Memory B cell (primary cell): ENCODE measurements around the gene ATRIP.

Experiments used
- ATAC-seq: fragments of 150-1000 bp; cut with Tn5 transposase; 2 replicates; pipeline ENCODE4 v1.10.0; 2021; ENCODE audit warnings: low read depth, mild to moderate bottlenecking, moderate library complexity
- DNase-seq, 2 donors: peaks; one replicate each; pipeline ENCODE4 v3.0.0; 2022; ENCODE audit warnings: low spot score in 2 of 2
- H3K27ac Mint-ChIP-seq: one replicate; pipeline ENCODE4 v1.8.0; 2022; ENCODE audit warnings: mild to moderate bottlenecking, moderate library complexity, mixed read lengths
- H3K27me3 Mint-ChIP-seq: one replicate; pipeline ENCODE4 v1.8.0; 2022; ENCODE audit warnings: mixed read lengths
- H3K36me3 Mint-ChIP-seq: one replicate; pipeline ENCODE4 v1.8.0; 2022; ENCODE audit warnings: mild to moderate bottlenecking, mixed read lengths
- H3K4me1 Mint-ChIP-seq: one replicate; pipeline ENCODE4 v1.8.0; 2022; ENCODE audit warnings: mixed read lengths
- H3K4me3 Mint-ChIP-seq: one replicate; pipeline ENCODE4 v1.8.0; 2022; ENCODE audit warnings: mild to moderate bottlenecking, moderate library complexity, mixed read lengths
- H3K9me3 Mint-ChIP-seq: one replicate; pipeline ENCODE4 v1.8.0; 2022; ENCODE audit warnings: mixed read lengths

The ATRIP gene

DNA sequence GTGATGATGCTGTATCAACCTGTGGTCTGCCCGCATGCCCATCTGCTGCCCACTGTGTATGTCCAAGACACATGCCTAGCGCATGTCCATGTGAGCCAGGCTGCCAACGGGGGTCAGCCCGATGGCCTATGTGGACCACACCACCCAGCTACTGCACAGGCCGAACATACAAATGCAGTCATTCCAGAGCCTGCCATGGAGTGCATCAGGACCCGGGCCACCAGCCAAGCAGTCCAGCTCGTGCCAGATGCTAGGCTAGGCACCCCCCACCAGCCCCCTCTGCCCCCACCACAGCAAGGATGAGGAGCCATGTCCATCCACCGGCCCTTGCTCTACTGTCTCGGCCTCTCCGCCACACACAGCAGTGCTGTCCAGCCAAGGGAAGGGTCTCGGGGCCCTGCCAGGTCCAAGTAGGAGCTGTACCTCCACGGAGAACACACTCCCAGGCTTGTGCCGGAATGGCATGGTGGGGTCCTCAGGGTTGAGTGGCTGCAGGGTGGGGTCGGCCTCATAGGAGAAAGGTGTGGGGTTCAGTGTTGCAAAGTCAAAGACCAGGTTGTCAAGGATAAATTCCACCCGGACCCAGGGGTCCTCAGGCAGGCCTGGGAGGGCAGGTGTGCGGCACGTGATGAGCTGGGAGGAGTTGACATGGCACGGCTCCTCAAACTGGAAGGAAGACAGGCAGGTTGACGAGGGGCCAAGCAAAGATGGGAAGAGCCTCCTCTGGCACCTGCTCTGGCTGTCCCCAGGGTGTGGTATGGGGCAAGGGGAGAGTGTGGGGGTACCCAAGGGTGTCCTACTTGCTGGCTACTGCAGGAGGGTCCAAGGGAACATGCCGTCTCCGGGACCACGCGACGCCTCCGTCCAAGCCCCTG is 31.9 kb upstream of the ATRIP start:
- Mint-ChIP-seq H3K36me3 (no peaks in the 10 kb centered on the region), H3K27me3 (peaks cover 2% of the 10 kb centered on the region), H3K9me3 (no peaks in the 10 kb centered on the region), H3K4me1 (no peaks in the 10 kb centered on the region), H3K4me3 (no peak overlapping the region), H3K27ac (no peak overlapping the region)
- ATAC-seq (no peak), DNase-seq (no peak)

DNA sequence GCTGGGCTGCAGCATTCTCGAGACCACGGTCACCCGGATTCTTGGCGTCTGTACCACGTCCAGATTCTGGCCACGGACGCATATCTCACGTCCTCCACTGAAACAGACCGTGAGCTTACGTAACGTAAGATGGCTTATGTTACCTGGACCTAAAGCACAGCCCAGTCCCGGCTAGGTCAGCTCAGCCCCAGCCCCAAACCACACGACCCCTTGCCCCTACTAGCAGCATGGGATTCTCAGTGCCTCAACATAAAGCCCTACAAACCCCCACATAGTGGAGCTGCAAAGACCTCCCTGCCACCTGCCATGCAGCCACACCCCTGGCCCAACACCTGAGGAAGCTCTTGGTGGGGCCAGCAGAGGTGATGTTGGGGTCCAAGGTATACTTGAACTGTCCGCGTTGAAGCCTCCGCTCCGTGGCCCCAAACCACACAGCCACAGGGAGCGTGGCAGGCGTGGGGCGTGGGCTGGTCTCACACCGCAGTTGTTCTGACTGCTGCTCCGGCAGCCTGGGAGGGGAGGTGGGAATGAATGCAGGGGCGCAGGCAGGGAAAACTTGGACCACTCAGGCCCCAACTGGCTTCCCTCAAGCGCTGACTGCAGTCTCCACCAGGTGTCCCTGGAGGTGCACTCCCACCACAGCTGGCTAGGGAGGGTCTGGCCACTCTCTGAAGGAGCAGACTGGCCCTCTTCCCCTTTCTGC is 31.1 kb upstream of the ATRIP start:
- Mint-ChIP-seq H3K27ac (no peak overlapping the region), H3K4me1 (no peaks in the 10 kb centered on the region), H3K27me3 (peaks cover 2% of the 10 kb centered on the region), H3K4me3 (no peak overlapping the region), H3K9me3 (no peaks in the 10 kb centered on the region), H3K36me3 (no peaks in the 10 kb centered on the region)
- ATAC-seq (no peak), DNase-seq (no peak)

DNA sequence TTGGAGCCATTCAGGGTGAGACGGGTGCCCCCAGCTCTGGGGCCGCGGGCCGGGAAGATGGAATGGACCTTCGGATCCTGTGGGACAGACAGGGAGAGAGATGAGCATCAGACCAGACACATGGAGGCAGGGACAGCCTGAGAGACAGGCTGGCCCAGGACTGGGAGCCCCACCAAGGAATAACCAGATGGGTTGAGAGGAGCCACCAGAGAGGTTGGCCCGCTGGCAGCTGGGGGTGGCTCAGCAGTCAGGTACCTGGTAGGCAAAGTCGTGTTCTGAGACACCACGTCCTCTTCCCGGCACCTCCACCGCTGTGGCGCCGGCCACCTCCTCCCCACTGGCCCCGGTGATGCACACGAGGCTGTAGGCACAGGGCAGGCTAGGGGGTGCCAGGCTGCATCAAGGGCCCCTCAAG is 30.4 kb upstream of the ATRIP start:
- H3K36me3 Mint-ChIP-seq, result no peaks in the 10 kb centered on the region
- no peak overlapping the region for H3K4me3 Mint-ChIP-seq
- DNase-seq, result no peak
- no peaks in the 10 kb centered on the region for H3K9me3 Mint-ChIP-seq
- no peak for ATAC-seq
- H3K27me3 Mint-ChIP-seq, result peaks cover 2% of the 10 kb centered on the region
- no peak overlapping the region for H3K27ac Mint-ChIP-seq
- H3K4me1 Mint-ChIP-seq, result no peaks in the 10 kb centered on the region

DNA sequence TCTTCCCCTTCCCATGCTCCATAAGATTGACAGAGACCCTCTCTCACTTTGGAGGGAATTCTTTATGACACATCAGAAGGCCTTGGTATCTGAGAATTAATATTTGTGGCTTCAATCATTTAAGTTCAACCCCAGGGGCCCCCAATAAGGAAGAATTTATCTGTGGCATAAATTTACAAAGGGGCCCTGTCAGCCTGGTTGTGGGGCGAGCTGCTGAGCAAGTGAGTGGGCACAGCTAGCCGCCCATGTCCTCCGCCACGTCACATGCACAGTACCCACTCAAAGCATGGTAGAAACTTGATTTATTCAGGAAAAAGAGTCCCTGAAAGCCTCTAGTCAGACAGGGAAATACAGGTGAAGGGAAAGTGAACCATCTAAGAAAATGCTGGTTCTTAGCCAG is 30.0 kb upstream of the ATRIP start:
- no peaks in the 10 kb centered on the region for H3K9me3 Mint-ChIP-seq
- ATAC-seq (no peak), DNase-seq (no peak)
- H3K4me1 Mint-ChIP-seq, result no peaks in the 10 kb centered on the region
- no peaks in the 10 kb centered on the region for H3K36me3 Mint-ChIP-seq
- no peak overlapping the region for H3K4me3 Mint-ChIP-seq
- H3K27me3 Mint-ChIP-seq, result peaks cover 2% of the 10 kb centered on the region
- no peak overlapping the region for H3K27ac Mint-ChIP-seq

DNA sequence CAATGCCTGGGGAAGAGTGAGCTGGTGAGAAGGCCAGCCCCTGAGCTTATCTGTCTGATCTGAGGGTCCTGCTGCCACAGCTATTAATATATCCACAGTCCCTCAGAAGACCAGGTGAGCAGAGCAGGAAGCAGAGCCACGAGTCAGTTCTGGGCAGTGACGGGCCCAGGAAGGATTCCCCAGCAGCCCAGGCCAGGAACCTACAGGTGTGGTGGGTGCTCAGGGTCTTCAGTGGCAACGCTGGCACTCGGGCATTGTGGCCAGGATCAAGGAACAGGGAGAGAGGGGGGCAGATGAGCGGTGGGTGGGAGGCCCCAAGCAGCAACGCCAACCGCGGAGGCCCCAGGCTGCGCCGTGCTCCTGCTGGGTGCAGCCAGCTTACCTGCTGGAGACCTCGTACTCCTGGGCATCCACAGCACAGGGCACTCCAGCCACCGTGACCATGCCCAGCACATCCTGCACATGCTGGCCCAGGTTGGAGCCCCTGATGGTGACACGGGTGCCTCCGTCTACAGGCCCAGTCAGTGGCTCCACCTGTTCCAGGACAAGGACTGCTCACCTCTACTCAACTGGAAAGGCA is 28.9 kb upstream of the ATRIP start:
- ATAC-seq (no peak), DNase-seq (no peak)
- no peak overlapping the region for H3K27ac Mint-ChIP-seq
- H3K4me3 Mint-ChIP-seq, result no peak overlapping the region
- H3K9me3 Mint-ChIP-seq, result no peaks in the 10 kb centered on the region
- H3K27me3 Mint-ChIP-seq, result peaks cover 2% of the 10 kb centered on the region
- no peaks in the 10 kb centered on the region for H3K4me1 Mint-ChIP-seq
- H3K36me3 Mint-ChIP-seq, result no peaks in the 10 kb centered on the region

DNA sequence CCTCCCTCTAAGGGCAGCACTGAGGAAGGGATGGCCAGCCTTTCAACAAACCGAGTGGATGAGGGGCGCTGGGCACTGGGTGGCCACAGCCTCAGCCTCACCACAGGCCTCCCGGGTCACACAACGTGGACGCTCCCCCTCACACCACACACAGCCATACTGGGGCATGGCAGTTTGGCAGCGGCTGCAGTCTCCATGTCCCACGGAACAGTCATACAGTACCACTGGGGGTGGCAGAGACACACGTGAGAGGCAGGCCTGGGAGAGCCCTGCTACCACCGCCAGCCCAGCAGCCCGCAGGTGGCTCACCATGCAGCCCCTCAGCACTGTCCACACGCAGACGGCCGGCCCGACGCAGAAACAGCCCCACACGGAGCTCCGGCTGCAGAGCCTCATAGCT is 28.4 kb upstream of the ATRIP start:
- Mint-ChIP-seq H3K4me3 (no peak overlapping the region), H3K27ac (no peak overlapping the region)
- DNase-seq, result no peak

DNA sequence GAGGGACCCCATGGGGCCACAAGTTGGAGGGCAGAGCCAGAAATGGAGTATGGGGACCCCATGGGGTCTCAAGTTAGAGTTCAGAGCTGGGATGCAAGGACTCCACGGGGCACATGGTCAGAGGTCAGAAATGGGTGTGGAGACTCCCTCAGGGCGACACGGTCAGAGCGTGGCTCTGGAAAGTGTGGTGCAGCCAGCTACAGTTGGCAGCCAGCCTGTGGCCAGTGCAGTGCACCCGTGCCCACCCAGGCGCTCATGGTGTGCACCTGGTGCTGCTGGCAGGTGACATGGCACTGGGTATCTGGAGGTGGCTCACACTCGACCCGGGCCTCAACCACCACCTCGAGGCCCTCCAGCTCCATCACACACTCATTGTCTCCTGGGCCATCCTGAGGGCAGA is 27.9 kb upstream of the ATRIP start:
- H3K9me3 Mint-ChIP-seq, result no peaks in the 10 kb centered on the region
- no peaks in the 10 kb centered on the region for H3K36me3 Mint-ChIP-seq
- no peak overlapping the region for H3K4me3 Mint-ChIP-seq
- H3K27ac Mint-ChIP-seq, result no peak overlapping the region
- H3K4me1 Mint-ChIP-seq, result peaks cover 3% of the 10 kb centered on the region
- peaks cover 5% of the 10 kb centered on the region for H3K27me3 Mint-ChIP-seq
- DNase-seq (no peak), ATAC-seq (no peak)

More for the DNA sequence above, 28.4 kb upstream of the ATRIP start:
- Mint-ChIP-seq H3K36me3 (no peaks in the 10 kb centered on the region), H3K9me3 (no peaks in the 10 kb centered on the region), H3K27me3 (peaks cover 4% of the 10 kb centered on the region), H3K4me1 (peaks cover 3% of the 10 kb centered on the region)
- no peak for ATAC-seq

DNA sequence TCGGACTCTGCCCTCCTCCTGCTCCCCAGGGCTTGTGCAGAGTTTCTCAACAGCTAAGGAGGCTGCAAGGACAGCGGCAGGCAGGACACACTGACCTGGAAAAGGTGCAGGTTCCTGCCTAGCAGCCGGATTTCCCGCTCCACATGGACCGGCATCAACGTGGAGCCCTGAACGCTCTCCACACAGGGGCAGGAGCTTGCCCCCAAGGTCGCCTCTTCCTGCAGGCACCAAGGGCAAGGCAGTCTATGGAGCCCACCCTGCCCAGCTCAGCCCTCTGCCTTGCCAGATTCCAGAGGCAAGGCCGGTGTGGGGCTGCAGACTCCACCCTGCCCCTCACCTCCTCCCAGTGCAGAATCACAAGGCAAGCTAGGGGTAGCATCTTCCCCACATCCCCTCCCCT is 27.4 kb upstream of the ATRIP start:
- no peak for DNase-seq
- no peak overlapping the region for H3K27ac Mint-ChIP-seq
- H3K4me1 Mint-ChIP-seq, result peaks cover 3% of the 10 kb centered on the region
- no peaks in the 10 kb centered on the region for H3K9me3 Mint-ChIP-seq
- no peaks in the 10 kb centered on the region for H3K36me3 Mint-ChIP-seq
- no peak overlapping the region for H3K4me3 Mint-ChIP-seq
- H3K27me3 Mint-ChIP-seq, result peaks cover 4% of the 10 kb centered on the region
- ATAC-seq, result no peak

DNA sequence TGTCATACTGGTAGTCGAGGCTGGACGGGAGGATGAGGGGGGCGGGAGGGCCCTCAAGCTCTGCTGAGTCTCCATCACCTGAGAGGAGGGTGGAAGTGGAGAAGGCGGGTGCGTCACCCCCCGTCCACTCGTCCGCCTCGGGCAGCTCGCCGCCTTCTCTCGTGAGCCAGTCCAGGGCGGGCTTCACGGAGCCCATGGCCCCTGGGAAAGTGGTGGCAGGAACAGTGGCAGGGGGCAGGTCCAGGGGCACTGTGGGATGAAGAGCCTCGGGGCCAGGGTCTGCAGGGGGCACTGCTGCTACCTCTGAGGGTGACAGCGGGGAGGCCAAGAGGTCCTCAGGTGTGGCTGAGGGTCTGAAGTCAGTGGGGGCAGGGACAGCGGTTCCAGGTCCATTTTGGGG is 26.9 kb upstream of the ATRIP start:
- H3K36me3 Mint-ChIP-seq, result no peaks in the 10 kb centered on the region
- H3K27ac Mint-ChIP-seq, result no peak overlapping the region
- H3K4me1 Mint-ChIP-seq, result peaks cover 3% of the 10 kb centered on the region
- ATAC-seq, result no peak
- no peaks in the 10 kb centered on the region for H3K9me3 Mint-ChIP-seq
- no peak for DNase-seq
- H3K27me3 Mint-ChIP-seq, result peaks cover 3% of the 10 kb centered on the region
- no peak overlapping the region for H3K4me3 Mint-ChIP-seq

DNA sequence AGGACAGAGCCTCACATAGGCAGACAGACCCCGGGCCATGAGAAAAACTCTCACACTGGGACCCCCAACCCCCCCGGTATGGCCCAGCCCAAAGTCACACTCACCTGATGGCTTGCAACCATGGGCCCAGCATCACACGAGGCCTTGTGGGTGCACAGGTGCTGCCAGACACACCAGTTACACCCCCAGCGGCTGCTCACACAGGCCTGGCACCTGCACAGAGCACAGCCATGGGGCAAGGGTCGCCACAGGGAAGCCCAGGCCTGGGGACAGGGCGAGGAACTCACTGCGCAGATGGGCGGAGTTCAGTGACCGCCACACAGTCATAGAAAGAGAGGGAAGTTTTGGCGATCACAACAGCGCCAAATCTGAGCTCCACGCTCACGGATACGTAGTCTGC is 26.0 kb upstream of the ATRIP start:
- H3K4me3 Mint-ChIP-seq, result no peak overlapping the region
- H3K4me1 Mint-ChIP-seq, result peaks cover 3% of the 10 kb centered on the region
- H3K27ac Mint-ChIP-seq, result no peak overlapping the region
- peaks cover 6% of the 10 kb centered on the region for H3K27me3 Mint-ChIP-seq
- H3K36me3 Mint-ChIP-seq, result no peaks in the 10 kb centered on the region
- no peak for DNase-seq
- ATAC-seq, result no peak
- no peaks in the 10 kb centered on the region for H3K9me3 Mint-ChIP-seq

DNA sequence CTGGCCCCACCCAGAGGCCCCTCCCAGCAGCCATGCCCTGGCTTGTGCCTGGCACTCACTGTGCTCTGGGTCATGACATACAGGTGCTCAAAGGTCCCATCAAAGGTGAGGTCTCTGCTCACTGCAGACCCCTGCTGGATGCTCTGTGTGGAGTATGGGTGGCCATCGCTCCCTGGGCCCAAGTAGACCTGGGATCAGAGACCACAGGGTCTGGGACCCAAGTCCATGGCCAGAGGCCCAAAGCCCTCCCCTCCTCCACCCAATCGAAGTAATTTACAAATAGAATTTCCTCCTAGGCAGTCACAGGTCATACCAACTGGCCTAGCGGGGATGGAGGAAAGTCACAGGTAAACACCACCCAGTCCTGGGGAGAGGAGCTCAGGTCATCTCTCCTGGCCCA is 24.3 kb upstream of the ATRIP start:
- peaks cover 9% of the 10 kb centered on the region for H3K27me3 Mint-ChIP-seq
- H3K9me3 Mint-ChIP-seq, result no peaks in the 10 kb centered on the region
- DNase-seq (no peak), ATAC-seq (peak; percentile 22)
- H3K27ac Mint-ChIP-seq, result no peak overlapping the region
- H3K4me1 Mint-ChIP-seq, result peaks cover 3% of the 10 kb centered on the region
- no peak overlapping the region for H3K4me3 Mint-ChIP-seq
- H3K36me3 Mint-ChIP-seq, result no peaks in the 10 kb centered on the region

DNA sequence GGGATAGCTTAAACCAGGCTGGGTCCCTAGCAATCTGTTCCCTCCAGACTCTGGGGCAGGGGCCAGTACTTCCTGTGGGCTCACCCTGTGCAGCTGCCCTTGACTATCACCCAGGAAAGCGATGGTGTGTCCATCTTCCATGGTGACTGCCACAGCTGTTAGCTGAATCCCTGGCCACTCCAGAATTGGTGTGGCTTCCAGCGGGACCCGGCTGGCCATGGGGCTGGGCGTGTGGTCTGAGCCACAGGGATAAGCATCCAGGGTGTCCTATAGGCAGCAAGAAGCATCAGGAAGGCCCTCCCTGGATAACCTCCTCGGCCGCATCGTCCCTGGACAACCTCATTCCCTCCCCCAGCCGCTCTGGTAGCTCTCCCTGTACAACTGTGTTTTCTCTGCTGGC is 23.9 kb upstream of the ATRIP start:
- DNase-seq (no peak), ATAC-seq (no peak)
- no peaks in the 10 kb centered on the region for H3K9me3 Mint-ChIP-seq
- H3K27me3 Mint-ChIP-seq, result peaks cover 12% of the 10 kb centered on the region
- H3K4me1 Mint-ChIP-seq, result peaks cover 3% of the 10 kb centered on the region
- no peak overlapping the region for H3K4me3 Mint-ChIP-seq
- H3K36me3 Mint-ChIP-seq, result no peaks in the 10 kb centered on the region
- H3K27ac Mint-ChIP-seq, result no peak overlapping the region

DNA sequence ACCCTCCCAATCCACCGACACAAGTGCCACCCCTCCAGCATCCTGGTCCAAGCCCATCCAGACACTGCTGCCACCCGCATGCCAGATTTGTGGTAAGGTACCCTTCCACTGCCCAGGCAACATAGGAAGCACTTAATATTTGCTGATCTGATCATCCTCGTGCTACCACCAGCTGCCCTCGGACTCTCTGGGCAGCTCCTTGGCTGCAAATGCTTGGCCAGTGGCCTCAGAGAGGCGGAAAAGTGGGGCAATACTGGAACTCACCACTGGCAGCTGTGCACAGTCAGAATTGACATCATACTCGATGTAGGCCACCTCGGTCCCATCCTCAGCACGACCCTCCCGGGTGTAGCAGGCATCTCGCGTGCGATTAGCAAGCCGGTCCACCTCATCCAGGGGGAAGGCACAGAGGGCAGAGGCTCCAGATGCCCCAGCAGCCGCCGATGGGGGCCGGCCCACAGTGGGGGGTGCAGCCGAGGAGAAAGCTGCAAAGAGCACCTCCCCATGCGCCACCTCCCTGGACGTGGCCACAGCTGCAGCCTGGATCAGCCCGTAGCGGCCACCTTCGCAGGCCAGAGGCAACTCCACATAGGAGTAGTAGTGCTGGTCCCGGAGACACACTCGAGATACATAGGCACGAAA is 23.2 kb upstream of the ATRIP start:
- peaks cover 13% of the 10 kb centered on the region for H3K27me3 Mint-ChIP-seq
- no peaks in the 10 kb centered on the region for H3K9me3 Mint-ChIP-seq
- DNase-seq (no peak), ATAC-seq (no peak)
- H3K4me1 Mint-ChIP-seq, result peaks cover 3% of the 10 kb centered on the region
- no peaks in the 10 kb centered on the region for H3K36me3 Mint-ChIP-seq
- no peak overlapping the region for H3K27ac Mint-ChIP-seq
- H3K4me3 Mint-ChIP-seq, result no peak overlapping the region
